GM12891 (cell line): ENCODE data around the gene PRKAG3.

ENCODE experiments used
- POLR2A ChIP-seq: IDR thresholded peaks from 2 replicates; pipeline ENCODE4 v1.6.1; 2011; ENCODE audit warnings: low read depth, low read length, control low read depth
- SPI1 ChIP-seq: IDR thresholded peaks from 2 replicates; pipeline ENCODE4 v1.6.1; 2011; ENCODE audit warnings: low read depth, low read length, control low read depth
- TAF1 ChIP-seq: IDR thresholded peaks from 2 replicates; pipeline ENCODE4 v1.6.1; 2011; ENCODE audit warnings: low read depth, low read length, control low read depth

DNA sequence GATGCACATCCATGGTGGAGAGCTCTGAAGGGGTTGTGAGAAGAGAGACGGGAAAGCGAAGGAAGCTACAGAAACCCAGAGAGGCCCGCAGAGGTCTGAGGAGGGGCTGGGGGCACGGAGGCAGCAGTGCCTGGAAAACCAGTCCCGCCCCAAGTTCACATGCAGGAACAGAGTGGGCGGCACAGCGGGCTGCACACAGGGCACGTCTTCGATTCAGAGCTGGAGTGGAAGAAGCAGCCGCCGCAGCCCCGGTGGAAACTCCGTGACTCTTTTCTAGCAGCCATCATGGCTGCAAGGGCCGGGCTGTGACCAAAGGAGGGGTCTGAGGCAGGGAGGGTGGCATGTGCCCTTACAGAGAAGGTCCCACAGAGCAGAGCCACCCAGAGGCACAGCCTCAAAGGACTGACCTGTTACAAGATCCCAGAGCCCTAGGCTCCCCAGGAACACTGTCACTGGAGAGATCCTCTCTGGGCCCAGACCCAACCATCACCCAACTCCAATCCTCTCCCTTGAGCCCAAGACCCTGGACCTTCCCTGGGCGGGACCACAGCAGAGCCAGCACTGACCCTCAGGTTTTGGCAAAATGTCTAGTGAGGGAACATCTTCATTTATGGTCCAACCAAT is 10.7 kb downstream of the PRKAG3 start:
- TF ChIP-seq SPI1 (no peak), TAF1 (no peak), POLR2A (no peak)
